HL-60 (cell line): ENCODE results near the gene LCA5L.

Experiments
- DNase-seq, 2 experiments: peaks; one replicate each; pipeline ENCODE4 v3.0.0-alpha.2; 2010 to 2020; ENCODE audit warnings: low read depth in 1 of 2, low spot score in 1 of 2
- H3K27ac ChIP-seq: fragments of 250-450 bp; sonication (Bioruptor Pico); replicated peaks from 2 replicates; pipeline ENCODE4 v1.5.1; 2020; ENCODE audit warnings: mild to moderate bottlenecking, moderate library complexity
- H3K27me3 ChIP-seq: fragments of 250-450 bp; sonication (Bioruptor Pico); 2 replicates; pipeline ENCODE4 v1.5.1; 2021; ENCODE audit warnings: mild to moderate bottlenecking, moderate library complexity; ENCODE audit not compliant: insufficient read depth, poor library complexity, severe bottlenecking
- H3K4me3 ChIP-seq: replicated peaks from 2 replicates; pipeline ENCODE4 v1.5.1; 2011; ENCODE audit warnings: mild to moderate bottlenecking, control low read depth, low read length; ENCODE audit not compliant: insufficient read depth
- CTCF ChIP-seq: IDR thresholded peaks from one replicate; pipeline ENCODE4 v1.5.1; 2011; ENCODE audit warnings: low read length, control low read depth, inconsistent platforms; ENCODE audit not compliant: insufficient read depth
- GABPA ChIP-seq: IDR thresholded peaks from 2 replicates; pipeline ENCODE4 v1.6.1; 2012; ENCODE audit warnings: low read depth
- POLR2AphosphoS5 ChIP-seq: IDR thresholded peaks from 2 replicates; pipeline ENCODE4 v1.6.1; 2012; ENCODE audit warnings: low read depth
- REST ChIP-seq: IDR thresholded peaks from 2 replicates; pipeline ENCODE4 v1.6.1; 2012; ENCODE audit warnings: low read depth; ENCODE audit not compliant: insufficient replicate concordance
- SPI1 ChIP-seq: IDR thresholded peaks from 2 replicates; pipeline ENCODE4 v1.6.1; 2012; ENCODE audit warnings: low read depth, mild to moderate bottlenecking, borderline replicate concordance

The LCA5L gene

GRCh38 chr21:39461419-39461818, 15.8 kb upstream of the LCA5L start:
- Histone ChIP-seq H3K27me3 (no peaks in the 10 kb centered on the region), H3K27ac (no peak overlapping the region), H3K4me3 (no peak overlapping the region)
- no peak for DNase-seq
- no peak for TF ChIP-seq CTCF
- no peak for TF ChIP-seq SPI1
- no peak for TF ChIP-seq GABPA
- TF ChIP-seq POLR2AphosphoS5 = no peak
- TF ChIP-seq REST = no peak

- H3K27me3 ChIP-seq = no peaks in the 10 kb centered on the region
- H3K4me3 ChIP-seq = no peak overlapping the region
- no peak overlapping the region for H3K27ac ChIP-seq
- no peak for DNase-seq
- TF ChIP-seq REST (no peak), SPI1 (no peak), CTCF (no peak), POLR2AphosphoS5 (no peak), GABPA (no peak)
Observed at GRCh38 chr21:39456665-39457064, 11.1 kb upstream of the LCA5L start.

GRCh38 chr21:39454949-39455668, 9.5 kb upstream of the LCA5L start:
- no peaks in the 10 kb centered on the region for H3K27me3 ChIP-seq
- H3K27ac ChIP-seq = no peak overlapping the region
- no peak overlapping the region for H3K4me3 ChIP-seq
- TF ChIP-seq POLR2AphosphoS5 = no peak
- no peak for TF ChIP-seq GABPA
- no peak for TF ChIP-seq CTCF
- no peak for TF ChIP-seq REST
- TF ChIP-seq SPI1 = no peak
- DNase-seq = no peak
